GM18867 (cell line): Measurements from ENCODE around the gene SLC36A4.
"Not testable (repeated sequence)": the region's sequence is repeated elsewhere in the genome, so short reads cannot be mapped to it uniquely, and the experiment has no call there.

ENCODE experiments used
- ATAC-seq: cut with Tn5 transposase; IDR thresholded peaks from one replicate; pipeline ENCODE4 v1.9.1; 2021; ENCODE audit warnings: mild to moderate bottlenecking, moderate library complexity; ENCODE audit not compliant: unreplicated experiment

SLC36A4 gene

GRCh38 chr11:93194673-93195291 is 3.0 kb downstream of the SLC36A4 start:
- ATAC-seq = no peak

GRCh38 chr11:93193731-93194130 is 4.1 kb downstream of the SLC36A4 start:
- no peak for ATAC-seq

- no peak for ATAC-seq
Measured at GRCh38 chr11:93192163-93192562, 5.6 kb downstream of the SLC36A4 start.

- no peak for ATAC-seq
Measured at GRCh38 chr11:93189462-93189861, 8.3 kb downstream of the SLC36A4 start.

GRCh38 chr11:93188726-93189125 is 9.1 kb downstream of the SLC36A4 start:
- no peak for ATAC-seq

- ATAC-seq = no peak
Measured at GRCh38 chr11:93187290-93187689, 10.5 kb downstream of the SLC36A4 start.

- ATAC-seq = not testable (repeated sequence)
Measured at GRCh38 chr11:93177891-93178290, 19.9 kb downstream of the SLC36A4 start.

- ATAC-seq = peak; percentile 50
Measured at GRCh38 chr11:93169950-93170561, 27.7 kb downstream of the SLC36A4 start.

GRCh38 chr11:93169143-93169542 is 28.6 kb downstream of the SLC36A4 start:
- no peak for ATAC-seq

GRCh38 chr11:93166862-93167261 is 30.9 kb downstream of the SLC36A4 start:
- peak; percentile 53 for ATAC-seq

- peak; percentile 21 for ATAC-seq
Measured at GRCh38 chr11:93166194-93166593, 31.6 kb downstream of the SLC36A4 start.

- no peak for ATAC-seq
Measured at GRCh38 chr11:93160808-93161207, 37.0 kb downstream of the SLC36A4 start.

- ATAC-seq = no peak
Measured at GRCh38 chr11:93160156-93160555, 37.6 kb downstream of the SLC36A4 start.

- no peak for ATAC-seq
Measured at GRCh38 chr11:93159721-93160120, 38.1 kb downstream of the SLC36A4 start.

- ATAC-seq = no peak
Measured at GRCh38 chr11:93155738-93156137, 42.1 kb downstream of the SLC36A4 start.

GRCh38 chr11:93145390-93145915 is 52.3 kb downstream of the SLC36A4 start:
- ATAC-seq = no peak

- peak; percentile 65 for ATAC-seq
Measured at GRCh38 chr11:93143800-93144199, 54.0 kb downstream of the SLC36A4 start.

GRCh38 chr11:93143186-93143585 is 54.6 kb downstream of the SLC36A4 start:
- ATAC-seq = no peak

- ATAC-seq = no peak
Measured at GRCh38 chr11:93133488-93134109, 64.2 kb downstream of the SLC36A4 start.

GRCh38 chr11:93132836-93133235 is 65.0 kb downstream of the SLC36A4 start:
- no peak for ATAC-seq

GRCh38 chr11:93131709-93132108 is 66.1 kb downstream of the SLC36A4 start:
- ATAC-seq = no peak

- no peak for ATAC-seq
Measured at GRCh38 chr11:93128574-93128973, 69.2 kb downstream of the SLC36A4 start.
